Renal cortex interstitium (tissue), 11 donors: ENCODE data around the gene FADD. TPM values are rescaled to one million over a fixed set of nuclear protein-coding genes. Genes with fewer than 3 reads are reported as not detected.

Experiments used
- DNase-seq, 11 donors: peaks; one replicate each; pipeline ENCODE4 v3.0.0-alpha.2; 2013; ENCODE audit warnings: low read depth in 9 of 11, low spot score in 4 of 11; ENCODE audit errors: extremely low read depth in 1 of 11
- polyA plus RNA-seq, 3 donors: library from polyadenylated mRNA; unstranded; fragments of 120-200 nt; gene quantifications; one replicate each; pipeline ENCODE4 v1.2.1, GENCODE V29; 2013; ENCODE audit not compliant: insufficient read length in 3 of 3

FADD gene
- polyA plus RNA-seq, 3 donors, result 14.8 to 22.5 (median 18.6) TPM

DNA sequence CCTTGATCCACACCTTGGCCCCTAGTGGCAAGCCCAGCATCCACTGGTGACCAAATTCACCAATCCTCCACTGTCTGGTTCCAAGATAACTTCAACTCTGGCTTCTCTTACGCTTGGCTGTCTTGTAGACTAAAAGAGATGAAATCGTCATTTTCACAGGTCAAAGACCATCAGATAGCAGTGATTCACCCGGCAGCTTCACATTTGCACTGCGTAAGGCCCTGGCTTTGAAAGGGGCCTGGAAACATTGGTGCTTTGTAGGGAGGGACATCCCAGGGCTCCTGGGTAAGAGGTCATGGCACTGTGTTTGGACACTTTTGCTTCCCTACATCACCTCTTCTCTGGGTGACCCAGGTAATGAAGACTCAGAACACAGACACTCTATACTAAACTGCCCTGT lies 30.1 kb upstream of the FADD start:
- DNase-seq, result no peak

GRCh38 chr11:70174547-70175235 lies 28.4 kb upstream of the FADD start:
- no peak for DNase-seq

- peak in 5 of 11 donors; percentile 28 to 51 (median 31) for DNase-seq
Observed at GRCh38 chr11:70175236-70175698, 27.8 kb upstream of the FADD start.

DNA sequence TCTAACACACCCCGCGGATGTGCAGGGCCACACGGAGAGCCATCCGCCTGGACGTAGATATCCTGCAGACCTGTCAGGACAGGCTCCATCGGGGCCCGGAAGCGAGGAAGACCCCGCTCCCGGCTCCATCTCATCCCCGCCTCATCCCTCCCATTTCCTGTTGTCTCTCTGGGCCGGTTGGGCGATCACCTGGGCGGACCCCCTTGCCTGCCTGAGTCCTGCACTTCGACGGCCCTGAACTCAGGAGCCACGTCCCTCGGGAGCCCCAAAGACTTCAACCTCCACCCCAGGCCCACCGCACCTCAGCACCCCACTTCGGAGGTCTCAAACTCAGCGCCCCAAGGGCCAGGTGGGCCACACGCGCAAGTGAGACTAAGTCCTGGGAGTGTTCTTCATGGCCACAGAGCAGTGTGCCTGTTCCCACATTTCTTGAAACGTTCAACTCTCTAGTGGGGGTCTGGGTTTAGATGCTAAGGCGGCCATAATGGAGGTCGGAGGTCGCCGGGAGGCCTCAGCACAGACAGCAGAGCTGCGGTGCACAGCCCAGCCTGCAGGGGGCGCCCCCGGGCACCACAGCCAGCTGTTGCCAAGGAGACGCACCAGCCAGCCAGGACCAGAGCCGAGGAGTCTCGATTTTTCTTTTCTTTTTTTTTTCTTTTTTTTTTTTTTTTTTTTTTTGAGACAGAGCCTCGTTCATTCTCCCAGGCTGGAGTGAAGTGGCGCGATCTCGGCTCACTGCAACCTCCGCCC lies 26.0 kb upstream of the FADD start:
- DNase-seq, result no peak

- DNase-seq, result no peak
Observed at GRCh38 chr11:70180906-70181305, 22.2 kb upstream of the FADD start.

- DNase-seq, result no peak
Observed at GRCh38 chr11:70182266-70182665, 20.8 kb upstream of the FADD start.

GRCh38 chr11:70183032-70183431 lies 20.1 kb upstream of the FADD start:
- DNase-seq, result no peak

GRCh38 chr11:70183483-70184176 lies 19.5 kb upstream of the FADD start:
- no peak for DNase-seq

- DNase-seq, result no peak
Observed at GRCh38 chr11:70184396-70184795, 18.7 kb upstream of the FADD start.

- no peak for DNase-seq
Observed at GRCh38 chr11:70185348-70186055, 17.6 kb upstream of the FADD start.

DNA sequence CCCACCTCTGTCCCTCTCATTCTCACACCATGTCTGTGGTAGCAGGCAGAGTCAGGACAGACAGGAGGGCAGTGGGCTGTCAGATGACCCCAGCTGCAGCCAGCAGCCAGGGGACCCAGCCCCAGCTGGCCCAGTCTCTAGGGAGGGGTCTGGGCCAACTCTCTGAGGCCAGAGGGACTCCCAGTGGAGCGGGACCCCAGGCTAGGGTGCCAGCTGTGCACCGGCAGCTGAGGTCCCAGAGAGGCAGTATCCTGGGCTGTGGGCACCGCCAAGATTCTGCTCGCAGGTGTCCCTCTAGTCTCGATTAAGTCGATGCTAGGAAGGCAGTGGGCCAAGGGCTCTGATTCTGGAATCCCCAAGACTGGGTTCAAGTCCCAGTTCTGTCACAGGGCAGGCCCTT lies 16.7 kb upstream of the FADD start:
- DNase-seq, result no peak

GRCh38 chr11:70186936-70187335 lies 16.2 kb upstream of the FADD start:
- DNase-seq, result no peak

DNA sequence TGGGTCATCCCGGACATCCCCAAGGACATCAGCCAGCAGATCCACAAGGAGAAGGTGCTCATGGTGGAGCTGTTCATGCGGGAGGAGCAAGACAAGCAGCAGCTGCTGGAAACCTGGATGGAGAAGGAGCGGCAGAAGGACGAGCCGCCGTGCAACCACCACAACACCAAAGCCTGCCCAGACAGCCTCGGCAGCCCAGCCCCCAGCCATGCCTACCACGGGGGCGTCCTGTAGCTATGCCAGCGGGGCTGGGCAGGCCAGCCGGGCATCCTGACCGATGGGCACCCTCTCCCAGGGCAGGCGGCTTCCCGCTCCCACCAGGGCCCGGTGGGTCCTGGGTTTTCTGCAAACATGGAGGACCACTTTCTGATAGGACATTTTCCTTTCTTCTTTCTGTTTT lies 15.3 kb upstream of the FADD start:
- no peak for DNase-seq

- no peak for DNase-seq
Observed at GRCh38 chr11:70189622-70190021, 13.5 kb upstream of the FADD start.

- peak in 9 of 11 donors; percentile 45 to 69 (median 55) for DNase-seq
Observed at GRCh38 chr11:70191495-70192140, 11.5 kb upstream of the FADD start.

GRCh38 chr11:70192666-70193410 lies 10.3 kb upstream of the FADD start:
- DNase-seq, result no peak

DNA sequence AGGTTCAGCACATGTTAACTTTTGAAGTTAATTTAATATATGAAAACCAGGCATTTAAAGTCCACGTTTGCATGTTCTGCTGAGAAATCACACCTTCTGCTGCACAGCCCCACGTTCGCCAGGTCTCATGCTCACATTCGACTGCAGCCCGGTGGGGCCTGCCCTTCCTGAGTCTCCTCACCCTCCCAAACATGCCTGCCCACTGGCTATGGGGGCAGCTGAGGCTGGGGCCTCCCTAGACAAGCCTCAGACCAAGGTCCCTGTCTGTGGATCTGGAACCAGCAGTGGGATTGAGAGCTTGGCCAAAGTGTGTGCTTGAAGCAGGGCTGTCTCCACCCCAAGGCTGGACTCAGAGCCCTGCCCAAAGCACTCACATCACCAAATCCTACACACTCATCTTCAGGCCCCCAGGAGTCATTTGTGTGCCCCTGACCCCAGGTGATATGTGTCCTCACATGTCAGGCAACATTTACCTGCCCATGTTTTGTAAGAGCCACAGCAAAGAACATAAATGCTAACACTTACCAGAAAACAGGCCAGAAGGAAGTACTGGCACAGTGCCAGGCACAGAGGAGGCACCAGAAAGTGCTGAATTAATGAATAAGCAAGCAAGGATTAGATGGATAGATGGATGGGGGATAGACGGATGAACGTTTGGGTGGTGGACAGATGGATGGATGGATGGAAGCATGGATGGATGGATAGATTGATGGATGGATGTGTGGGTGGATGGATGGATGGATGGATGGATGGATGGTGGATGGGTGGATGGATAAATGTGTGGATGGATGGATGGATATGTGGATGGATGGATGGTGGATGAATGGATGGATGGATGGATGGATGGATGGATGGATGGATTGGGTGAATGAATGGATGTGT lies 9.4 kb upstream of the FADD start:
- no peak for DNase-seq
